Epithelial cell of prostate (primary cell): Measurements from ENCODE around the gene IL1RAPL2.
"Not testable (repeated sequence)": the region's sequence is repeated elsewhere in the genome, so short reads cannot be mapped to it uniquely, and the experiment has no call there.

ENCODE experiments used
- DNase-seq: peaks from one replicate; pipeline ENCODE4 v3.0.0-alpha.2; 2011; ENCODE audit warnings: low read depth, low spot score
- H3K27ac ChIP-seq: fragments of 450-650 bp; 2 replicates; pipeline ENCODE4 v1.5.1; 2017; ENCODE audit warnings: mild to moderate bottlenecking

Gene IL1RAPL2

GRCh38 chrX:104987063-104987462 lies 421.1 kb downstream of the IL1RAPL2 start:
- H3K27ac ChIP-seq: no peak overlapping the region
- DNase-seq: no peak

- DNase-seq: no peak
- no peak overlapping the region for H3K27ac ChIP-seq
These were observed 422.0 kb downstream of the IL1RAPL2 start for GRCh38 chrX:104988038-104988437.

GRCh38 chrX:104995546-104995945 lies 429.5 kb downstream of the IL1RAPL2 start:
- no peak overlapping the region for H3K27ac ChIP-seq
- no peak for DNase-seq

GRCh38 chrX:105006103-105006502 lies 440.1 kb downstream of the IL1RAPL2 start:
- no peak for DNase-seq

GRCh38 chrX:105006996-105007395 lies 441.0 kb downstream of the IL1RAPL2 start:
- H3K27ac ChIP-seq: no peak overlapping the region
- DNase-seq: no peak

More at GRCh38 chrX:105006103-105006502, 440.1 kb downstream of the IL1RAPL2 start:
- no peak overlapping the region for H3K27ac ChIP-seq

- no peak overlapping the region for H3K27ac ChIP-seq
- no peak for DNase-seq
These were observed 447.7 kb downstream of the IL1RAPL2 start for GRCh38 chrX:105013719-105014118.

- DNase-seq: peak; percentile 27
These were observed 451.6 kb downstream of the IL1RAPL2 start for GRCh38 chrX:105017641-105018040.

GRCh38 chrX:105018865-105019264 lies 452.9 kb downstream of the IL1RAPL2 start:
- DNase-seq: no peak
- no peak overlapping the region for H3K27ac ChIP-seq

More at GRCh38 chrX:105017641-105018040, 451.6 kb downstream of the IL1RAPL2 start:
- H3K27ac ChIP-seq: no peak overlapping the region

- not testable (repeated sequence) for H3K27ac ChIP-seq, DNase-seq
These were observed 463.0 kb downstream of the IL1RAPL2 start for GRCh38 chrX:105028962-105029361.

- DNase-seq: no peak
- H3K27ac ChIP-seq: no peak overlapping the region
These were observed 472.8 kb downstream of the IL1RAPL2 start for GRCh38 chrX:105038672-105039328.

- no peak overlapping the region for H3K27ac ChIP-seq
- no peak for DNase-seq
These were observed 484.9 kb downstream of the IL1RAPL2 start for GRCh38 chrX:105050921-105051320.

GRCh38 chrX:105051364-105051763 lies 485.4 kb downstream of the IL1RAPL2 start:
- no peak for DNase-seq
- no peak overlapping the region for H3K27ac ChIP-seq

GRCh38 chrX:105052926-105053325 lies 486.9 kb downstream of the IL1RAPL2 start:
- H3K27ac ChIP-seq: no peak overlapping the region
- no peak for DNase-seq

GRCh38 chrX:105063743-105064142 lies 497.7 kb downstream of the IL1RAPL2 start:
- no peak for DNase-seq
- no peak overlapping the region for H3K27ac ChIP-seq

- no peak for DNase-seq
- H3K27ac ChIP-seq: peak overlapping the region; percentile 35
These were observed 532.2 kb downstream of the IL1RAPL2 start for GRCh38 chrX:105098201-105098600.

- DNase-seq: no peak
- peak overlapping the region; percentile 35 for H3K27ac ChIP-seq
These were observed 532.8 kb downstream of the IL1RAPL2 start for GRCh38 chrX:105098812-105099211.

- no peak for DNase-seq
- H3K27ac ChIP-seq: no peak overlapping the region
These were observed 535.4 kb downstream of the IL1RAPL2 start for GRCh38 chrX:105101378-105101777.

- no peak for DNase-seq
- H3K27ac ChIP-seq: no peak overlapping the region
These were observed 543.9 kb downstream of the IL1RAPL2 start for GRCh38 chrX:105109936-105110335.

- DNase-seq: no peak
These were observed 548.6 kb downstream of the IL1RAPL2 start for GRCh38 chrX:105114554-105115130.

GRCh38 chrX:105115596-105116320 lies 549.8 kb downstream of the IL1RAPL2 start:
- not testable (repeated sequence) for DNase-seq, H3K27ac ChIP-seq

More at GRCh38 chrX:105114554-105115130, 548.6 kb downstream of the IL1RAPL2 start:
- no peak overlapping the region for H3K27ac ChIP-seq

- DNase-seq: no peak
- H3K27ac ChIP-seq: no peak overlapping the region
These were observed 550.5 kb downstream of the IL1RAPL2 start for GRCh38 chrX:105116486-105116885.
